SK-N-SH (cell line): ENCODE measurements around the gene PHF23. TPM values are rescaled to one million over a fixed set of nuclear protein-coding genes. Genes with fewer than 3 reads are reported as not detected.

Experiments used
- CTCF ChIA-PET: fragments of 300-600, 350-600 bp; formaldehyde crosslinking; extraction: SDS; loops from one replicate; lab custom pipeline; 2021; lab: Yijun Ruan, JAX
- POLR2A ChIA-PET: fragments of 350-600 bp; sonication (Branson Sonifier 250); formaldehyde crosslinking; extraction: SDS; loops from one replicate; lab custom pipeline; 2020; ENCODE audit warnings: antibody characterized with exemption, inconsistent platforms; lab: Yijun Ruan, JAX
- DNase-seq: peaks from one replicate; pipeline ENCODE4 v3.0.0; 2012
- H2AFZ ChIP-seq: fragments of 200-600 bp; sonication (generic); 2 replicates; pipeline ENCODE4 v1.8.1; 2016; ENCODE audit warnings: antibody characterized with exemption, mild to moderate bottlenecking, low read depth
- H3F3A ChIP-seq: fragments of 200-600 bp; sonication (generic); replicated peaks from 2 replicates; pipeline ENCODE3; 2016; ENCODE audit warnings: antibody characterized with exemption, mild to moderate bottlenecking; ENCODE audit not compliant: insufficient read depth
- H3K27ac ChIP-seq, 2 experiments: fragments of 200-500 bp in 1 of 2; fragments of 200-600 bp in 1 of 2; sonication (Bioruptor generic) in 1 of 2; sonication (generic), shearing (Covaris generic) in 1 of 2; 2 replicates each; pipeline versions ENCODE4 v1.5.1 to v1.6.1; 2014 to 2016; ENCODE audit warnings: low read depth in 2 of 2, inconsistent platforms in 1 of 2, low read length in 1 of 2, mild to moderate bottlenecking in 1 of 2, mixed read lengths in 1 of 2
- H3K27me3 ChIP-seq: fragments of 200-600 bp; sonication (generic), shearing (Covaris generic); 2 replicates; pipeline ENCODE4 v1.6.1; 2016; ENCODE audit warnings: mixed run types; ENCODE audit not compliant: insufficient read depth
- H3K36me3 ChIP-seq, 2 experiments: fragments of 200-500 bp in 1 of 2; fragments of 200-600 bp in 1 of 2; sonication (Bioruptor generic) in 1 of 2; sonication (generic) in 1 of 2; replicated peaks in 1 of 2; 2 replicates each; pipeline versions ENCODE3 to v1.5.1; 2014 to 2016; ENCODE audit warnings: low read length in 1 of 2, mild to moderate bottlenecking in 1 of 2; ENCODE audit not compliant: insufficient read depth in 2 of 2, control insufficient read depth in 1 of 2
- H3K4me1 ChIP-seq, 2 experiments: fragments of 200-500 bp in 1 of 2; fragments of 200-600 bp in 1 of 2; sonication (Bioruptor generic) in 1 of 2; sonication (generic), shearing (Covaris generic) in 1 of 2; 2 replicates each; pipeline versions ENCODE4 v1.5.1 to v1.6.1; 2014 to 2016; ENCODE audit warnings: low read depth in 1 of 2, low read length in 1 of 2, mixed run types in 1 of 2; ENCODE audit not compliant: insufficient read depth in 2 of 2, control insufficient read depth in 1 of 2
- H3K4me2 ChIP-seq: fragments of 200-600 bp; sonication (generic), shearing (Covaris generic); 2 replicates; pipeline ENCODE4 v1.6.1; 2017; ENCODE audit warnings: mixed run types
- H3K4me3 ChIP-seq, 2 experiments: fragments of 200-500 bp in 1 of 2; fragments of 200-600 bp in 1 of 2; sonication (Bioruptor generic) in 1 of 2; sonication (generic), shearing (Covaris generic) in 1 of 2; 2 replicates each; pipeline versions ENCODE4 v1.5.1 to v1.8.1; 2014 to 2016; ENCODE audit warnings: low read depth in 2 of 2, inconsistent platforms in 1 of 2, low read length in 1 of 2, mild to moderate bottlenecking in 1 of 2, mixed read lengths in 1 of 2, moderate library complexity in 1 of 2
- H3K79me2 ChIP-seq: fragments of 200-600 bp; sonication (generic); 2 replicates; pipeline ENCODE4 v1.8.1; 2017; ENCODE audit warnings: mild to moderate bottlenecking; ENCODE audit not compliant: insufficient read depth
- H3K9ac ChIP-seq: fragments of 200-600 bp; sonication (generic); 2 replicates; pipeline ENCODE4 v1.6.1; 2017; ENCODE audit warnings: mixed run types
- H3K9me2 ChIP-seq: fragments of 200-600 bp; sonication (generic); 2 replicates; pipeline ENCODE4 v1.6.1; 2017; ENCODE audit warnings: mixed run types
- H3K9me3 ChIP-seq: fragments of 200-600 bp; sonication (generic); 2 replicates; pipeline ENCODE4 v1.6.1; 2017; ENCODE audit warnings: mixed run types, mild to moderate bottlenecking, moderate library complexity
- H4K20me1 ChIP-seq: fragments of 200-600 bp; sonication (generic); 2 replicates; pipeline ENCODE4 v1.6.1; 2017; ENCODE audit warnings: mild to moderate bottlenecking, mixed run types; ENCODE audit not compliant: insufficient read depth
- FOXM1 ChIP-seq: IDR thresholded peaks from 2 replicates; pipeline ENCODE4 v1.4.0; 2012; ENCODE audit warnings: low read depth, mild to moderate bottlenecking
- MAX ChIP-seq: IDR thresholded peaks from 2 replicates; pipeline ENCODE4 v1.4.0; 2012; ENCODE audit warnings: low read depth
- MEF2A ChIP-seq: IDR thresholded peaks from 2 replicates; pipeline ENCODE4 v1.4.0; 2012; ENCODE audit warnings: low read depth, borderline replicate concordance
- MXI1 ChIP-seq: IDR thresholded peaks from 2 replicates; pipeline ENCODE4 v1.6.1; 2012; ENCODE audit warnings: mild to moderate bottlenecking, low read depth, low read length, improper control_type of control experiment
- REST ChIP-seq: IDR thresholded peaks from 2 replicates; pipeline ENCODE4 v1.6.1; 2012; ENCODE audit warnings: mild to moderate bottlenecking, low read depth, low read length, moderate library complexity
- RXRA ChIP-seq: IDR thresholded peaks from 2 replicates; pipeline ENCODE4 v1.4.0; 2012; ENCODE audit warnings: low read depth, mild to moderate bottlenecking, borderline replicate concordance
- TEAD4 ChIP-seq: IDR thresholded peaks from 2 replicates; pipeline ENCODE4 v1.4.0; 2012; ENCODE audit warnings: mild to moderate bottlenecking, borderline replicate concordance; ENCODE audit not compliant: insufficient read depth
- USF2 ChIP-seq: fragments of 150-350 bp; IDR thresholded peaks from 2 replicates; pipeline ENCODE4 v1.6.1; 2017; ENCODE audit warnings: antibody characterized with exemption, low read length, low read depth, borderline replicate concordance
- YY1 ChIP-seq: IDR thresholded peaks from 2 replicates; pipeline ENCODE4 v1.4.0; 2012; ENCODE audit warnings: low read depth, mild to moderate bottlenecking
- ZBTB33 ChIP-seq: IDR thresholded peaks from 2 replicates; pipeline ENCODE4 v1.4.0; 2012; ENCODE audit warnings: low read depth, borderline replicate concordance
- WGBS: methylation state at CpG from one replicate; pipeline ENCODE4 v1.1.6; 2017; ENCODE audit warnings: low lambda C conversion rate; 5-methylcytosine and 5-hydroxymethylcytosine counted together
- polyA plus RNA-seq, 3 experiments: library from polyadenylated mRNA; depleted of rRNA; stranded (reverse); fragments of >200 nt; gene quantifications; 2 replicates each; pipeline ENCODE4 v1.2.3, GENCODE V29; 2012

Gene PHF23
- polyA plus RNA-seq, 1 of the 3 experiments (the other 2 are of a cell fraction) = 53.3 TPM

- Histone ChIP-seq H3K36me3 (peaks cover 20 to 28% of the 10 kb centered on the region in 2 experiments), H3F3A (peaks cover 10% of the 10 kb centered on the region), H3K27ac (no peak overlapping the region; a peak in 1 of 4 replicates), H3K9me3 (no peaks in the 10 kb centered on the region), H4K20me1 (peaks cover 3% of the 10 kb centered on the region; the same call in 1 of the 2 replicates), H3K79me2 (peaks cover 6% of the 10 kb centered on the region), H3K4me3 (no peak overlapping the region), H3K9ac (no peak overlapping the region), H3K9me2 (no peaks in the 10 kb centered on the region), H3K4me2 (no peak overlapping the region), H3K4me1 (peaks cover 0 to 13% of the 10 kb centered on the region in 2 experiments; a peak in 2 of 4 replicates), H2AFZ (no peak overlapping the region), H3K27me3 (no peaks in the 10 kb centered on the region)
- POLR2A ChIA-PET = no interaction called here
- no peak for TF ChIP-seq YY1
- TF ChIP-seq RXRA = no peak
- TF ChIP-seq MXI1 = no peak
- TF ChIP-seq MEF2A = no peak
- no peak for TF ChIP-seq USF2
- TF ChIP-seq FOXM1 = no peak
- TF ChIP-seq ZBTB33 = no peak
- no peak for TF ChIP-seq REST
- TF ChIP-seq MAX = no peak
- no peak for TF ChIP-seq TEAD4
- WGBS = 94% methylated on average over 16 of the region's 16 CpGs
- DNase-seq = no peak
- CTCF ChIA-PET = interaction anchor here (1.2 to 2.4 kb wide), 6 partner anchors 11 to 158 kb away, joined by 3 to 10 read pairs (median 4); no protein-coding TSS in a partner anchor
Measured at GRCh38 chr17:7203391-7203790, 35.9 kb downstream of the PHF23 start.
